ENCODE data around the gene ZFPL1.

The ZFPL1 gene

DNA sequence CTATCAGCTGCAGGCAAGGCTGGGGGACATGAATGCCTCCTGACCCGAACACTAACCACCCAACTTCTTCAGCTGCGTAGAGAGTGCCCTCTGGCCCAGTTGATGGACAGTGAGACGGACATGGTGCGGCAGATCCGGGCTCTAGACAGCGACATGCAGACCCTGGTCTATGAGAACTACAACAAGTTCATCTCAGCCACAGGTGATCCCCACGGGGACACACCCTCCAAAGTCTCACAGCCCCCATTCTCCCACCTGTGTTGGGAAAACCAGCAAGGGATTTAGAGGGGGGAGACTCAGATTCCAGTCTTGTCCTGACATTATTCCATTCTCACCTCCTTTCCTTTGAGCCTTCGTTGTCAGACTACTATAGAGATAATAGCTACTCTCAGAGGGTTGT is 12.9 kb downstream of the ZFPL1 start:
- DNase-seq: no peak

DNA sequence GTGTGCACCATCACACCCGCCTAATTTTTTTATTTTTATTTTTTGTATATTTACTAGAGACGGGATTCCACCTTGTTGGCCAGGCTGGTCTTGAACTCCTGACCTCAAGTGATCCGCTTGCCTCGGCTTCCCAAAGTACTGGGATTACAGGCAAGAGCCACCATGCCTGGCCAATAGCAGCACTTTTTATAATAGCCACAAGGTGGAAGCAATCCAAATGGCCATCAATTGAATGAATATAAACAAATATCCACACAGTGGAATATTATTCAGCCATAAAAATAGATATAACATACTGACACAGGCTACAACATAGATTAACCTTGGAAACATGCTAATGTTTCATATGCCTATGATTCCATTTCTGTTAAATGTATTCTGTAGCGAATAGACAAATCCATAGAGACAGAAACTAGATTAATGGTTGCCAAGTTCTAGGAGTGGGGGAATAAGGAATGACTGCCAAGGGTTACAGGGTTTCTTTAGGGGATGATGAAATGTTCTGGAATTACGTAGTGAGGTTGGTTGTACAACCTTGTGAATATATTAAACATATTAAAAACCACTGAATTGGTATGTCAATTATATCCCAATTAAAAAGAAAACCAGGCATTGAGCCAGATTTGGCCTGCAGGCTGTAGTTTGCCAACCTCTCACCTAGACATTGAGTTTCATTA is 16.8 kb downstream of the ZFPL1 start:
- no peak for DNase-seq

GRCh38 chr11:65102142-65103095 is 18.4 kb downstream of the ZFPL1 start:
- no peak for DNase-seq

DNA sequence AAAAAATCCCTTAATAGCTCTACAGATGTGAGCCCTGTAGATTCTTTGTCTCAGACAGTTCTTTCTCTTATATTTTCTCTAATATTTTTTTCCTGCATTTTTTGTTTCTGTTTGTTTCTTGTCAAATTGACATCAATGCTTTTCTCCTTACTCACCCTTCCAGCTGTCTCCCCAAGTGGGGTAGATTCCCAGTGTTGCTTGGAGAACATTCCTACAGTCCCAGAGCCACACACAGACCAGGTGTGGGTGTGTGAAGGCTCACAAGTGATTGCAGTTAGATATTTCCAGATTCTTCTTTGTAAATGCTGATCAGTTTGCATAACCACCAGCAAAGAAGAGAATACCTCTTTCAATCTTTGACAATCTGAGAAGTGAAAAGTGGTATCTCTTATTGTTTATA is 19.5 kb downstream of the ZFPL1 start:
- no peak for DNase-seq

DNA sequence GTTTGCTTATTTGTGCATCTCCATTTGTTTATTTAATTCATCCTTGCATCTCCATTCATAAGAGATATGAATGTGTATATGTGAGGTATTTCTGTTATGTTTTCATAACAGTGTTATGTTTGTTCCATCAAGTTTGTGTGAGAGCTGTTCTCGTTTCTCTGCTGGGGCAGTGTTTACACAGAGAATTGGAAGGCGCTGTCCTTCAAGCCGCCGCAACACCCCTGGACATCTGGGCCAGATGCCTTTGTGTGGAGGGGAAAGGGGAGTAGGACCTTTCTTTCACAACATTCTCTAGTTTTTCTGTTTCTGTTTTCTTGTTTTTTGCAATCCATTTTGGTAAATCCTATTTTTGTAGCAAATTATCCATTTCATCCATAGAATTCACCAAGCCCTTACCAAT is 20.6 kb downstream of the ZFPL1 start:
- DNase-seq: no peak

- DNase-seq: no peak
Observed at GRCh38 chr11:65107078-65107477, 23.1 kb downstream of the ZFPL1 start.

- no peak for DNase-seq
Observed at GRCh38 chr11:65107751-65108468, 23.9 kb downstream of the ZFPL1 start.

DNA sequence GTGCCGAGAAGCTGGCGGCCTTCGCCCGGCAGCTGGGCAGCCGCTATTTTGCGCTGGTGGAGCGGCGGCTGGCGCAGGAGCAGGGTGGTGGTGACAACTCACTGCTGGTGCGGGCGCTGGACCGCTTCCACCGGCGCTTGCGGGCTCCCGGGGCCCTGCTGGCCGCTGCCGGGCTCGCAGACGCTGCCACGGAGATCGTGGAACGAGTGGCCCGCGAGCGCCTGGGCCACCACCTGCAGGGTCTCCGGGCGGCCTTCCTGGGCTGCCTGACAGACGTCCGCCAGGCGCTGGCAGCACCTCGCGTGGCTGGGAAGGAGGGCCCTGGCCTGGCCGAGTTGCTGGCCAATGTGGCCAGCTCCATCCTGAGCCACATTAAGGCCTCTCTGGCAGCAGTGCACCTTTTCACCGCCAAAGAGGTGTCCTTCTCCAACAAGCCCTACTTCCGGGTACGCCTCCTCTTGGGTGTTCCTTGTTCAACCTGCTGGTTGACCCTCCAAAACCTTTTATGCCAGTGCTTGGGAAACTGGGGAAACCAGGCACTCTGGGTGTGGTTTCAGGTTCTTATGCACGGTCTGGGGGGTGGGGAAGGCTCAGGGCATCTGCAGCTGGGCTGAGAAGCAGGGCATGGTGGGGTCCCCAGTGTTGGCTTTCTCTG is 24.6 kb downstream of the ZFPL1 start:
- DNase-seq: no peak

DNA sequence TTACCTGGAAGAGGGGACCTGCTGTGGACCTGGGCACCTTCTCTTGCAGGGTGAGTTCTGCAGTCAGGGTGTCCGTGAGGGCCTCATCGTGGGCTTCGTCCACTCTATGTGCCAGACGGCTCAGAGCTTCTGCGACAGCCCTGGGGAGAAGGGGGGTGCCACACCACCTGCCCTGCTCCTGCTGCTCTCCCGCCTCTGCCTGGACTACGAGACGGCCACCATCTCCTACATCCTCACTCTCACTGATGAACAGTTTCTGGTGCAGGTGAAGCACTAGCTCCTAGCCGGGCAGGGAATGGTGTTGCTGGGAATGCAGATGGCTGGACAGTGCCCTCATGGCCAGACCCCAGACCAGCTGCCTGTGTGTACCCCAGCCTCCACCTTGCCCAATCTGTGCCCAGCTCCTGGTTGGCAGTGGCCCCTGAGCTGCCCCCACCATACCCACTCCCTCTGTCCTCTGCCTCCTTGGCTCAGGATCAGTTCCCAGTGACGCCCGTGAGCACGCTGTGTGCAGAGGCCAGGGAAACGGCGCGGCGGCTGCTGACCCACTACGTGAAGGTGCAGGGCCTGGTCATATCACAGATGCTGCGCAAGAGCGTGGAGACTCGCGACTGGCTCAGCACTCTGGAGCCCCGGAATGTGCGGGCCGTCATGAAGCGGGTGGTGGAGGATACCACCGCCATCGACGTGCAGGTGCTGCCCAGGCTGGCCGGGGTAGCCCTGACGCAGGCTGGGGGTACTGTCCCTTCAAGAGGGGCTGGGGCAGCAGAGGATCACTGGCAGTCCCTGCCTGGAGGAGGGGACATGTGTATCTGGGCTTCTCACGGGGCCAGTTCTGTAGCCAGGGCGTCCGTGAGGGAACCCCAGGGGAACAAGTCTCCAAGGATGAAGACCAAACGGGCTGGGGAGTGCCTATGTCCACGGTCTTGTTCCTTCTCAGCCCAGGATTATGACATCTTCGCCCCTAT is 25.5 kb downstream of the ZFPL1 start:
- DNase-seq: no peak

- DNase-seq: peak; percentile 87
Observed at GRCh38 chr11:65110354-65110861, 26.4 kb downstream of the ZFPL1 start.

- no peak for DNase-seq
Observed at GRCh38 chr11:65111159-65111743, 27.2 kb downstream of the ZFPL1 start.

- DNase-seq: peak; percentile 90
Observed at GRCh38 chr11:65111744-65112545, 27.9 kb downstream of the ZFPL1 start, which contains the start of gene TM7SF2. Gene TM7SF2 (plus strand): TSS chr11:65111872. CDS start chr11:65112016, 144 bp downstream.

- peak; percentile 74 for DNase-seq
Observed at GRCh38 chr11:65112546-65113360, 28.7 kb downstream of the ZFPL1 start.

- DNase-seq: no peak
Observed at GRCh38 chr11:65113361-65113756, 29.3 kb downstream of the ZFPL1 start.

DNA sequence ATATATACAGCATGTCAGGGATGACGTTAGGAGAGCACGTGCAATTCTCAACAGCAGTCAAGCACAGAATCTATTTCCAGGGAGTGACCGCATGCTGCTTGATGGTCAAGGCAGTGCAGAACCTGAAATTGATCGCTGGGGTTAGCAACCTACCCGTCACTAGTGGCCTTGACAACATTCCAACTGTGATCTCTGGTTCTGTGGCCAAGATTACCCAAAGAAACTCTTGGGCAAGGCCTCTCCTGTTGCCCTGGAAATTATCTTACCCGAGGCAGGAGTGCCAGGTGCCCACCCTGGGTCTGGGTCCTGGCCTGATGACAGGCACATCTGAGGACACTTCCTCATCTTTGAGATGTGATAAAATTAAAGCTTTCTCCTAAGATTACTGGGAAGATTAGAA is 29.8 kb downstream of the ZFPL1 start:
- no peak for DNase-seq

GRCh38 chr11:65114538-65115171 is 30.6 kb downstream of the ZFPL1 start:
- no peak for DNase-seq

- no peak for DNase-seq
Observed at GRCh38 chr11:65115361-65116082, 31.5 kb downstream of the ZFPL1 start.
